HL-60 (cell line): Measurements from ENCODE around the gene KIAA1549.
"Not testable (repeated sequence)": the region's sequence is repeated elsewhere in the genome, so short reads cannot be mapped to it uniquely, and the experiment has no call there.

Experiments used
- DNase-seq, 2 experiments: peaks; one replicate each; pipeline ENCODE4 v3.0.0-alpha.2; 2010 to 2020; ENCODE audit warnings: low read depth in 1 of 2, low spot score in 1 of 2
- H3K27ac ChIP-seq: fragments of 250-450 bp; sonication (Bioruptor Pico); replicated peaks from 2 replicates; pipeline ENCODE4 v1.5.1; 2020; ENCODE audit warnings: mild to moderate bottlenecking, moderate library complexity
- H3K27me3 ChIP-seq: fragments of 250-450 bp; sonication (Bioruptor Pico); 2 replicates; pipeline ENCODE4 v1.5.1; 2021; ENCODE audit warnings: mild to moderate bottlenecking, moderate library complexity; ENCODE audit not compliant: insufficient read depth, poor library complexity, severe bottlenecking
- H3K4me3 ChIP-seq: replicated peaks from 2 replicates; pipeline ENCODE4 v1.5.1; 2011; ENCODE audit warnings: mild to moderate bottlenecking, control low read depth, low read length; ENCODE audit not compliant: insufficient read depth
- GABPA ChIP-seq: IDR thresholded peaks from 2 replicates; pipeline ENCODE4 v1.6.1; 2012; ENCODE audit warnings: low read depth
- POLR2AphosphoS5 ChIP-seq: IDR thresholded peaks from 2 replicates; pipeline ENCODE4 v1.6.1; 2012; ENCODE audit warnings: low read depth
- SPI1 ChIP-seq: IDR thresholded peaks from 2 replicates; pipeline ENCODE4 v1.6.1; 2012; ENCODE audit warnings: low read depth, mild to moderate bottlenecking, borderline replicate concordance
- long read RNA-seq: library from polyadenylated mRNA; unstranded; transcript quantifications from one replicate; pipeline ENCODE4 v2.0.0, GENCODE V29; 2020
- TF ChIP-seq, protein P1 (sequence below): IDR thresholded peaks from one replicate; pipeline ENCODE4 v1.5.1; 2011; ENCODE audit warnings: low read length, control low read depth, inconsistent platforms; ENCODE audit not compliant: insufficient read depth
- TF ChIP-seq, protein P2 (sequence below): IDR thresholded peaks from 2 replicates; pipeline ENCODE4 v1.6.1; 2012; ENCODE audit warnings: low read depth; ENCODE audit not compliant: insufficient replicate concordance

The KIAA1549 gene
- long read RNA-seq, partial matches to known transcripts = 3 of 5 reads
- long read RNA-seq, other reads (novel, unspliced or antisense) = 2 of 5 reads

DNA sequence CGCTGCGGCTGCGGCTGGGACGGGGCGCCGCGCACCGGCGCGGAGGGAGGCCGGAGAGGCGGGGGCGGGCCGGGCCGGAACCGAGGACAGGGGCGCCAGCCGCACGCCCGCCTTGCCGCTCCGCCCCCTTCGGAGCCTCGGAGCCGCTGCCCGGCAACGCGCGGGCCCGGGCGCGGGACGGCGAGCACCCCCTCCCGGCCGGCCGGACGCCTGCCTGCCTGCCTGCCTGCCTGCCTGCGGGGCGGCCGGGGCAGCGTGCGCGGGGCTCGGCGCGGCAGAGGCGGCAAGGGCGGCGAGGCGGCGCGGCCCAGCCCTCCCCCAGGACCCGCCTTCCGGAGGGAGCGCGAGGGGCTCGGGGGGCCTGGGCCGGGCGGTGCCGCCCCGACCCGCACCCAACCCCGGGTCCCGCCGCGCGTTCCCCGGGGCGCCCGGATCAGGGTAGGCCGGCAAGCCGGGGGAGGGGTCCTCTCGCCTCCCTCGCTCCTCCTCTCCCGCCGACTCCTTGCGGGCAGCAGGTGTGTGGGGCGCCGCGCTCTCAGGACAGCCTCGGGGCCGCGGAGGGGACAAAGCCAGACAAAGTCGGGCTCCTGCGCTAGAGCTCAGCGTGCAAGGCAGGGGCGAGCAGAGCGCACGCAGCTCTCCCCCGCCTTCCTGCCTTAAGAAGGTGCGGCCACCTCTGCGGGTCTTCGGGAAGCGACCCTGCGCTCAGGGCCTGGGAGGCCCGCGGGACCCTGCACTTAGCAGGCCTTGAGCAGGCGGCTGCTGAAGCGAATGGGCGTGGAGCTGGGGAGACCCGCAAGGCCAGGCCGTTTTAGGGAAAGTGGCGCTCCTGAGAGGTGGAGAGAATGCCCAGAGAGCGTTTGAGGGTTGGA is at the start of gene KIAA1549:
TSS of gene KIAA1549 (minus strand) at position 58 of the 872 bp plus-strand sequence. CDS start 120 bp downstream, outside the sequence.
- H3K27ac ChIP-seq = no peak within 1 kb of the TSS
- peak within 1 kb of the TSS; percentile 49 for H3K4me3 ChIP-seq
- TF ChIP-seq, protein P1, sequence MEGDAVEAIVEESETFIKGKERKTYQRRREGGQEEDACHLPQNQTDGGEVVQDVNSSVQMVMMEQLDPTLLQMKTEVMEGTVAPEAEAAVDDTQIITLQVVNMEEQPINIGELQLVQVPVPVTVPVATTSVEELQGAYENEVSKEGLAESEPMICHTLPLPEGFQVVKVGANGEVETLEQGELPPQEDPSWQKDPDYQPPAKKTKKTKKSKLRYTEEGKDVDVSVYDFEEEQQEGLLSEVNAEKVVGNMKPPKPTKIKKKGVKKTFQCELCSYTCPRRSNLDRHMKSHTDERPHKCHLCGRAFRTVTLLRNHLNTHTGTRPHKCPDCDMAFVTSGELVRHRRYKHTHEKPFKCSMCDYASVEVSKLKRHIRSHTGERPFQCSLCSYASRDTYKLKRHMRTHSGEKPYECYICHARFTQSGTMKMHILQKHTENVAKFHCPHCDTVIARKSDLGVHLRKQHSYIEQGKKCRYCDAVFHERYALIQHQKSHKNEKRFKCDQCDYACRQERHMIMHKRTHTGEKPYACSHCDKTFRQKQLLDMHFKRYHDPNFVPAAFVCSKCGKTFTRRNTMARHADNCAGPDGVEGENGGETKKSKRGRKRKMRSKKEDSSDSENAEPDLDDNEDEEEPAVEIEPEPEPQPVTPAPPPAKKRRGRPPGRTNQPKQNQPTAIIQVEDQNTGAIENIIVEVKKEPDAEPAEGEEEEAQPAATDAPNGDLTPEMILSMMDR = no peak
- TF ChIP-seq GABPA (no peak), SPI1 (no peak), POLR2AphosphoS5 (no peak)
- TF ChIP-seq, protein P2, sequence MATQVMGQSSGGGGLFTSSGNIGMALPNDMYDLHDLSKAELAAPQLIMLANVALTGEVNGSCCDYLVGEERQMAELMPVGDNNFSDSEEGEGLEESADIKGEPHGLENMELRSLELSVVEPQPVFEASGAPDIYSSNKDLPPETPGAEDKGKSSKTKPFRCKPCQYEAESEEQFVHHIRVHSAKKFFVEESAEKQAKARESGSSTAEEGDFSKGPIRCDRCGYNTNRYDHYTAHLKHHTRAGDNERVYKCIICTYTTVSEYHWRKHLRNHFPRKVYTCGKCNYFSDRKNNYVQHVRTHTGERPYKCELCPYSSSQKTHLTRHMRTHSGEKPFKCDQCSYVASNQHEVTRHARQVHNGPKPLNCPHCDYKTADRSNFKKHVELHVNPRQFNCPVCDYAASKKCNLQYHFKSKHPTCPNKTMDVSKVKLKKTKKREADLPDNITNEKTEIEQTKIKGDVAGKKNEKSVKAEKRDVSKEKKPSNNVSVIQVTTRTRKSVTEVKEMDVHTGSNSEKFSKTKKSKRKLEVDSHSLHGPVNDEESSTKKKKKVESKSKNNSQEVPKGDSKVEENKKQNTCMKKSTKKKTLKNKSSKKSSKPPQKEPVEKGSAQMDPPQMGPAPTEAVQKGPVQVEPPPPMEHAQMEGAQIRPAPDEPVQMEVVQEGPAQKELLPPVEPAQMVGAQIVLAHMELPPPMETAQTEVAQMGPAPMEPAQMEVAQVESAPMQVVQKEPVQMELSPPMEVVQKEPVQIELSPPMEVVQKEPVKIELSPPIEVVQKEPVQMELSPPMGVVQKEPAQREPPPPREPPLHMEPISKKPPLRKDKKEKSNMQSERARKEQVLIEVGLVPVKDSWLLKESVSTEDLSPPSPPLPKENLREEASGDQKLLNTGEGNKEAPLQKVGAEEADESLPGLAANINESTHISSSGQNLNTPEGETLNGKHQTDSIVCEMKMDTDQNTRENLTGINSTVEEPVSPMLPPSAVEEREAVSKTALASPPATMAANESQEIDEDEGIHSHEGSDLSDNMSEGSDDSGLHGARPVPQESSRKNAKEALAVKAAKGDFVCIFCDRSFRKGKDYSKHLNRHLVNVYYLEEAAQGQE = no peak

DNA sequence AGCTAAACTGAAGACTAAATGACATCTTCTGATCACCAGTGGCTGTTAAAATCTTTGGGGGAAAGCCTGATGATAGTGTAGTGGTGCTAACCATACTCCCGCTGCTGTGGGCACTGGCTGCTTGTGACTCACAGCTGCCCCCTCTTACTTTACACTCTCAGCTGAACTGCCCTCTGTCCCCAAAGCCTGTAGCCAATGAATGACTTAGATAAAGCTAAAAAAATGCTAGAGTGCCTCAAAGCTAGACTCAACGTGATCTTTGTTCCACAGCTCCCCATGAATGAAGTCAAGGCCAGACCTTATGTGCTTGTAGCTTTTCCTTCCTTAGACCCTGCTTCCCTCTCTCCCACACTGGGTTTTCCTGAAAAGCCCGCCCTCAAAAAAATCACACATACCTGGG is 48.2 kb upstream of the KIAA1549 start:
- no peak overlapping the region for H3K27ac ChIP-seq
- DNase-seq = no peak
- no peak overlapping the region for H3K4me3 ChIP-seq
- TF ChIP-seq GABPA (no peak), POLR2AphosphoS5 (no peak), SPI1 (no peak)
- TF ChIP-seq, protein P2 = no peak
- TF ChIP-seq, protein P1 = no peak
- H3K27me3 ChIP-seq = no peaks in the 10 kb centered on the region

More for the DNA sequence above, at the start of gene KIAA1549:
- H3K27me3 ChIP-seq = peaks cover 37% of the 10 kb centered on the region
- peak; percentile 29 to 36 for DNase-seq

DNA sequence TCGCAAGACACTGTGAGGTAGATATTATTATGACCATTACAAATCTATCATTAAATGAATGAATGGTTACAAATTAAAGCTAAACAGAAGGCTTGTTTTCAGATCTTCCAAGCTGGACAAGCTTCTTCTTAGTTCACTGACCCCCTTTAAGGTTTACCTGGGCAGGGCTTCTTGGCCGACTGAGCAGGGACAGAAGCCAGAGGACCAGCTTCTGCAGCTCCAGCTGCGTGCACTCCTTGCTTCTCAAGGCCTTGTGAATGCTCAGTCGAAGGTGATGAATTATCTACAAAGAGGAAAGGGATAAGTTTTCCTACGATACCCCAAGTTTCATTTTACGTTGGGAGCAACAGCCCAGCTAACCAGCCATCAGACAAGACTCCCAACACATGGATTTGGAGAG is 45.4 kb upstream of the KIAA1549 start:
- TF ChIP-seq, protein P1 = no peak
- TF ChIP-seq GABPA (no peak), SPI1 (no peak), POLR2AphosphoS5 (no peak)
- TF ChIP-seq, protein P2 = no peak
- no peaks in the 10 kb centered on the region for H3K27me3 ChIP-seq
- DNase-seq = no peak
- H3K4me3 ChIP-seq = no peak overlapping the region
- no peak overlapping the region for H3K27ac ChIP-seq

DNA sequence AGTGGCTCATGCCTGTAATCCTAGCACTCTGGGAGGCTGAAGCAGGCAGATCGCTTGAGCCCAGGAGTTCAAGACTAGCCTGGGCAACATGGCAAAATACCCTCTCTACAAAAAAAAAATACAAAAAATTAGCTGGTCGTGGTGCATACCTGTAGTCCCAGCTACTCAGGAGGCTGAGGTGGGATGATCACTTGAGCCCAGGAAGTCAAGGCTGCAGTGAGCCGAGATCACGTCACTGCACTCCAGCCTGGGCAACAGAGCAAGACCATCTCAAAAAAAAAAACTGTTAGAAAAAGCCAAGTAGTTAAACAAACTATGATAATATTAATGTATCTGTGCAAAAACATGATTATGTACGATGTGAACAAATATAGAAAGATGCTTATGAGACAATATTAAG is 44.7 kb upstream of the KIAA1549 start:
- DNase-seq, H3K4me3 ChIP-seq, H3K27ac ChIP-seq, H3K27me3 ChIP-seq: not testable (repeated sequence)
